GM12878 (cell line): ENCODE data around the gene DGLUCY. TPM values are rescaled to one million over a fixed set of nuclear protein-coding genes. Genes with fewer than 3 reads are reported as not detected.

ENCODE experiments used
- ATAC-seq: fragments of 200-7000 bp; cut with Tn5 transposase; 3 replicates; pipeline ENCODE4 v1.9.1; 2020; ENCODE audit warnings: mild to moderate bottlenecking, moderate library complexity
- BruUV-seq: library from RNA; stranded (reverse); fragments of 400-500 nt; replicated peaks from 2 replicates; lab custom pipeline; 2021; lab: Mats Ljungman, UMichigan
- CTCF ChIA-PET: fragments of 300-600 bp; sonication (Branson Sonifier 250); formaldehyde crosslinking; extraction: SDS; loops from one replicate; lab custom pipeline; 2021; ENCODE audit warnings: inconsistent platforms; lab: Yijun Ruan, JAX
- POLR2A ChIA-PET: fragments of 350-600 bp; formaldehyde crosslinking; extraction: SDS; loops from one replicate; lab custom pipeline; 2021; ENCODE audit warnings: inconsistent platforms; lab: Charles Lee
- RAD21 ChIA-PET: fragments of 300-600 bp; sonication (Branson Sonifier 250); formaldehyde crosslinking; loops from one replicate; lab custom pipeline; 2023; ENCODE audit warnings: antibody characterized with exemption; ENCODE audit not compliant: unreplicated experiment; lab: Charles Lee
- SMC1A ChIA-PET: fragments of 300-600 bp; sonication (Branson Sonifier 250); formaldehyde crosslinking; loops from one replicate; lab custom pipeline; 2023; ENCODE audit not compliant: unreplicated experiment, uncharacterized antibody; lab: Charles Lee
- DNase-seq: peaks from one replicate; pipeline ENCODE4 v3.0.0-alpha.2; 2011; ENCODE audit warnings: low read depth, low spot score
- FAIRE-seq: peaks from 3 replicates; lab custom pipeline; 2011; peaks lifted over from hg19 to GRCh38; lab: Jason Lieb, UNC
- H2AFZ ChIP-seq: 2 replicates; pipeline ENCODE4 v1.6.0; 2011; ENCODE audit warnings: low read depth, low read length, control low read depth; ENCODE audit not compliant: control insufficient read depth
- H3K27ac ChIP-seq: 2 replicates; pipeline ENCODE4 v1.5.1; 2011; ENCODE audit warnings: control low read depth; ENCODE audit not compliant: control insufficient read depth, insufficient read depth
- H3K27me3 ChIP-seq, 2 experiments: replicated peaks in 1 of 2; 2 replicates each; pipeline versions ENCODE4 v1.6.0 to v1.6.1; 2011; ENCODE audit warnings: low read length in 1 of 2; ENCODE audit not compliant: control insufficient read depth in 2 of 2, insufficient read depth in 2 of 2
- H3K36me3 ChIP-seq, 2 experiments: 2 replicates each; pipeline ENCODE4 v1.5.1; 2011; ENCODE audit warnings: low read length in 1 of 2; ENCODE audit not compliant: control insufficient read depth in 2 of 2, insufficient read depth in 2 of 2
- H3K4me1 ChIP-seq: 2 replicates; pipeline ENCODE4 v1.6.1; 2011; ENCODE audit warnings: mild to moderate bottlenecking, low read length, moderate library complexity, mixed read lengths; ENCODE audit not compliant: control insufficient read depth, insufficient read depth
- H3K4me2 ChIP-seq: 2 replicates; pipeline ENCODE4 v1.6.0; 2011; ENCODE audit warnings: control low read depth; ENCODE audit not compliant: control insufficient read depth, insufficient read depth
- H3K4me3 ChIP-seq: fragments of 200-600 bp; sonication (generic); 2 replicates; pipeline ENCODE4 v1.5.1; 2016
- H3K79me2 ChIP-seq: 2 replicates; pipeline ENCODE4 v1.6.0; 2011; ENCODE audit warnings: low read length; ENCODE audit not compliant: control insufficient read depth, insufficient read depth
- H3K9ac ChIP-seq: 2 replicates; pipeline ENCODE4 v1.8.0; 2011; ENCODE audit warnings: low read length, control low read depth, mixed read lengths; ENCODE audit not compliant: control insufficient read depth, insufficient read depth
- H3K9me3 ChIP-seq: replicated peaks from 3 replicates; pipeline ENCODE4 v1.5.1; 2011; ENCODE audit warnings: mild to moderate bottlenecking, low read length; ENCODE audit not compliant: control insufficient read depth, insufficient read depth
- H4K20me1 ChIP-seq: 2 replicates; pipeline ENCODE4 v1.6.0; 2011; ENCODE audit not compliant: control insufficient read depth, insufficient read depth
- BCL3 ChIP-seq: IDR thresholded peaks from 2 replicates; pipeline ENCODE4 v1.6.1; 2011; ENCODE audit warnings: borderline replicate concordance, low read depth, mild to moderate bottlenecking, moderate library complexity, low read length; ENCODE audit not compliant: insufficient read depth, poor library complexity, severe bottlenecking
- CHD1 ChIP-seq: IDR thresholded peaks from 2 replicates; pipeline ENCODE4 v1.6.1; 2012; ENCODE audit warnings: low read depth, low read length, improper control_type of control experiment
- E2F4 ChIP-seq: IDR thresholded peaks from 2 replicates; pipeline ENCODE4 v1.6.1; 2012; ENCODE audit warnings: low read depth, low read length, improper control_type of control experiment
- EED ChIP-seq: sonication (generic); IDR thresholded peaks from 2 replicates; pipeline ENCODE4 v1.6.1; 2016; ENCODE audit warnings: antibody characterized with exemption, low read depth
- ETV6 ChIP-seq, 2 experiments: fragments of 450-650 bp in 1 of 2; IDR thresholded peaks in 1 of 2; conservative IDR thresholded peaks in 1 of 2; 2 replicates each; pipeline ENCODE4 v1.6.1; 2014; ENCODE audit warnings: antibody characterized with exemption in 1 of 2, borderline replicate concordance in 1 of 2, low read depth in 1 of 2, mild to moderate bottlenecking in 1 of 2, moderate library complexity in 1 of 2
- GATAD2B ChIP-seq: fragments of 450-650 bp; conservative IDR thresholded peaks from 2 replicates; pipeline ENCODE4 v1.6.1; 2017; ENCODE audit warnings: low read depth, mild to moderate bottlenecking, moderate library complexity
- HCFC1 ChIP-seq: fragments of 150-350 bp; IDR thresholded peaks from 2 replicates; pipeline ENCODE4 v1.6.1; 2014; ENCODE audit warnings: low read length
- MTA3 ChIP-seq: IDR thresholded peaks from 2 replicates; pipeline ENCODE4 v1.6.1; 2012; ENCODE audit warnings: low read length, inconsistent platforms, borderline replicate concordance
- POU2F2 ChIP-seq: IDR thresholded peaks from 3 replicates; pipeline ENCODE4 v1.6.1; 2011; ENCODE audit warnings: low read depth, mild to moderate bottlenecking, low read length, borderline replicate concordance
- SRF ChIP-seq, 2 experiments: IDR thresholded peaks; 2 replicates each; pipeline ENCODE4 v1.6.1; 2011; ENCODE audit warnings: low read depth in 2 of 2, low read length in 2 of 2, mild to moderate bottlenecking in 1 of 2, moderate library complexity in 1 of 2
- SUZ12 ChIP-seq: fragments of 200-600 bp; sonication (generic); IDR thresholded peaks from one replicate; pipeline ENCODE4 v1.6.1; 2018; ENCODE audit warnings: antibody characterized with exemption, mild to moderate bottlenecking; ENCODE audit not compliant: unreplicated experiment
- WGBS: methylation state at CpG from one replicate; pipeline ENCODE4 v1.1.6; 2016; ENCODE audit warnings: low lambda C conversion rate; ENCODE audit not compliant: insufficient replicate concordance, insufficient coverage; ENCODE audit errors: missing lambda C conversion rate; 5-methylcytosine and 5-hydroxymethylcytosine counted together
- in situ Hi-C: fragments of 300-500 bp; cut with MboI; formaldehyde crosslinking; loops from 9 replicates; pipeline ENCODE4 v1.14.3; 2018; ENCODE audit warnings: mixed read lengths
- intact Hi-C: fragments of 100-400 bp; cut with micrococcal nuclease; formaldehyde crosslinking; loops from one replicate; pipeline ENCODE4 v1.14.2; 2022; ENCODE audit not compliant: unreplicated experiment
- polyA plus RNA-seq, 11 experiments: library from polyadenylated mRNA; depleted of rRNA in 4 of 11; unstranded in 6 of 11; stranded (reverse) in 5 of 11; fragments of >200 nt; fragmentation: Nextera tagmentation in 4 of 11; fragmentation: Illumina TruSeq in 1 of 11; extraction: Ambion mirVana in 4 of 11; extraction: Trizol in 1 of 11; gene quantifications; 1 replicate in 1 of 11; 2 replicates in 10 of 11; pipeline versions ENCODE4 v1.2.1 to v1.2.3, GENCODE V29; 2011 to 2016; ENCODE audit warnings: inconsistent platforms in 2 of 11, missing spikeins in 2 of 11, low read depth in 1 of 11
- total RNA-seq, 4 experiments: library from RNA; depleted of rRNA in 3 of 4; stranded (reverse); fragments of >200 nt in 3 of 4; fragmentation: Illumina TruSeq in 1 of 4; extraction: Trizol in 1 of 4; gene quantifications; 2 replicates each; pipeline versions ENCODE4 v1.2.1 to v1.2.3, GENCODE V29; 2013 to 2021

The DGLUCY gene
- total and polyA plus RNA-seq, 10 of the 15 experiments (the other 5 are each of a cell fraction or from before 2014, with no cell fraction given): 15.0 to 70.3 (median 55.1) TPM

GRCh38 chr14:91127401-91127801 is 13.5 kb downstream of the DGLUCY start:
- Histone ChIP-seq H3K27ac (no peak overlapping the region), H3K27me3 (no peaks in the 10 kb centered on the region), H3K9ac (no peak overlapping the region), H3K36me3 (peaks cover 5 to 9% of the 10 kb centered on the region in 2 experiments; a peak in 3 of 4 replicates), H3K9me3 (peaks cover 5% of the 10 kb centered on the region; the same call in 1 of the 3 replicates), H3K4me3 (no peak overlapping the region), H3K4me1 (peaks cover 11% of the 10 kb centered on the region), H4K20me1 (no peaks in the 10 kb centered on the region), H3K4me2 (no peak overlapping the region), H2AFZ (no peak overlapping the region), H3K79me2 (peaks cover 17% of the 10 kb centered on the region)
- ATAC-seq: no peak
- ChIA-PET SMC1A (interaction anchor here (0.7 kb wide), 1 partner anchor 30 kb away, joined by 3 read pairs; no protein-coding TSS in a partner anchor), RAD21 (interaction anchor here (1.3 to 1.5 kb wide), 2 partner anchors 9 to 11 kb away, joined by 3 to 4 read pairs; no protein-coding TSS in a partner anchor), CTCF (no interaction called here), POLR2A (interaction anchor here (1.4 kb wide), 2 partner anchors 10 to 12 kb away, joined by 3 to 6 read pairs; no protein-coding TSS in a partner anchor)
- no peak for TF ChIP-seq EED
- in situ Hi-C loops (loop anchor here (5.0 kb wide), 1 partner anchor 220 kb away; no protein-coding TSS in a partner anchor), intact Hi-C loops (no loop called here)
- FAIRE-seq: no peak
- WGBS: 95% methylated on average over 8 of the region's 8 CpGs
- DNase-seq: no peak
- BruUV-seq: no TSS peak

GRCh38 chr14:91127924-91128323 is 14.1 kb downstream of the DGLUCY start:
- Histone ChIP-seq H3K79me2 (peaks cover 17% of the 10 kb centered on the region), H3K4me2 (no peak overlapping the region), H3K4me1 (peaks cover 11% of the 10 kb centered on the region), H3K4me3 (no peak overlapping the region), H3K27me3 (no peaks in the 10 kb centered on the region), H4K20me1 (no peaks in the 10 kb centered on the region), H3K9ac (no peak overlapping the region), H3K9me3 (peaks cover 5% of the 10 kb centered on the region; the same call in 1 of the 3 replicates), H2AFZ (no peak overlapping the region), H3K27ac (no peak overlapping the region), H3K36me3 (peaks cover 5 to 9% of the 10 kb centered on the region in 2 experiments; a peak in 3 of 4 replicates)
- ChIA-PET SMC1A (interaction anchor here (1.1 kb wide), 1 partner anchor 13 kb away, joined by 3 read pairs; no protein-coding TSS in a partner anchor), RAD21 (interaction anchor here (1.3 to 1.5 kb wide), 2 partner anchors 10 to 12 kb away, joined by 3 to 4 read pairs; no protein-coding TSS in a partner anchor), POLR2A (no interaction called here), CTCF (no interaction called here)
- FAIRE-seq (no peak), DNase-seq (no peak), ATAC-seq (no peak)
- in situ Hi-C loops: loop anchor here (5.0 kb wide), 1 partner anchor 221 kb away; no protein-coding TSS in a partner anchor
- WGBS: 93% methylated on average over 4 of the region's 4 CpGs
- no TSS peak for BruUV-seq
- intact Hi-C loops: no loop called here
- TF ChIP-seq ETV6 (conservative IDR thresholded peaks at IDR 0.05 in 1 of 2, IDR thresholded peaks at IDR 0.05 in 1 of 2; ENCODE audit: borderline replicate concordance in 1 of 2, low read depth in 1 of 2) (no peak), GATAD2B (no peak), EED (no peak), BCL3 (no peak), CHD1 (no peak), HCFC1 (no peak), E2F4 (no peak), POU2F2 (no peak), SUZ12 (no peak), SRF (IDR thresholded peaks at IDR 0.05; ENCODE audit: low read depth in 2 of 2, low read length in 2 of 2) (no peak), MTA3 (no peak)
